Left cardiac atrium (tissue), 4 donors: ENCODE measurements around the gene CSNK2A2. TPM values are rescaled to one million over a fixed set of nuclear protein-coding genes. Genes with fewer than 3 reads are reported as not detected.

ENCODE experiments used
- ATAC-seq, 2 donors: fragments of 200-7000 bp; cut with Tn5 transposase; one replicate each; pipeline ENCODE4 v1.9.1; 2020; ENCODE audit warnings: mild to moderate bottlenecking in 2 of 2, moderate library complexity in 2 of 2
- DNase-seq: peaks from one replicate; pipeline ENCODE4 v3.0.0-alpha.2; 2020
- intact Hi-C, 2 donors: fragments of 100-400 bp; cut with DNase I; formaldehyde crosslinking; loops; one replicate each; pipeline versions ENCODE4 v1.14.1 to v1.15.1; 2022 to 2023
- total RNA-seq, 2 donors: library from RNA; stranded (reverse); fragmentation: NEBNext Ultra II Directional; extraction: Animal tissue kit (Norgen Biotek cat#: 25700); gene quantifications; one replicate each; pipeline ENCODE4 v1.2.1, GENCODE V29; 2021
- donor health status: DM: no; HTN: yes; CAD: no.
- donor health status: DM: no; HTN: yes; CAD: no; lungs with severe emphysema.
- donor health status: DM: yes; HTN: yes; CAD: no.
- donor health status: Dilated cardiomyopathy.

Gene CSNK2A2
- total RNA-seq, 2 donors from 2014 or later = 30.6 to 32.3 TPM

- DNase-seq (no peak), ATAC-seq (no peak)
- intact Hi-C loops = no loop called here
These were observed 42.1 kb downstream of the CSNK2A2 start for GRCh38 chr16:58155839-58156238.

GRCh38 chr16:58154345-58154744 lies 43.6 kb downstream of the CSNK2A2 start:
- intact Hi-C loops = no loop called here
- DNase-seq (no peak), ATAC-seq (no peak)

GRCh38 chr16:58152246-58152868 lies 45.5 kb downstream of the CSNK2A2 start:
- ATAC-seq = no peak
- no peak for DNase-seq
- intact Hi-C loops = no loop called here

- DNase-seq = no peak
- no peak for ATAC-seq
- intact Hi-C loops = no loop called here
These were observed 49.4 kb downstream of the CSNK2A2 start for GRCh38 chr16:58148526-58148925.

- DNase-seq (no peak), ATAC-seq (no peak)
- intact Hi-C loops = no loop called here
These were observed 49.8 kb downstream of the CSNK2A2 start for GRCh38 chr16:58148099-58148498.

- no peak for ATAC-seq
- no peak for DNase-seq
- intact Hi-C loops = no loop called here
These were observed 59.1 kb downstream of the CSNK2A2 start for GRCh38 chr16:58138852-58139251.

- DNase-seq = no peak
- no peak for ATAC-seq
- intact Hi-C loops = no loop called here
These were observed 60.3 kb downstream of the CSNK2A2 start for GRCh38 chr16:58137581-58137980.

GRCh38 chr16:58129097-58129936 lies 68.6 kb downstream of the CSNK2A2 start, which contains the start of gene CFAP20:
TSS of gene CFAP20 (minus strand) at chr16:58129381. CDS start at chr16:58129115, 266 bp downstream.
- intact Hi-C loops = no loop called here

GRCh38 chr16:58128711-58129096 lies 69.2 kb downstream of the CSNK2A2 start:
- intact Hi-C loops = no loop called here
- DNase-seq (peak; percentile 30), ATAC-seq (peak; percentile 7 to 8)

More at GRCh38 chr16:58129097-58129936, 68.6 kb downstream of the CSNK2A2 start, which contains the start of gene CFAP20:
- ATAC-seq (peak; percentile 96 to 97), DNase-seq (peak; percentile 99)

GRCh38 chr16:58128181-58128631 lies 69.7 kb downstream of the CSNK2A2 start:
- intact Hi-C loops = no loop called here
- DNase-seq = no peak
- ATAC-seq = no peak

GRCh38 chr16:58127634-58128033 lies 70.3 kb downstream of the CSNK2A2 start:
- ATAC-seq (no peak), DNase-seq (no peak)
- intact Hi-C loops = no loop called here

GRCh38 chr16:58127033-58127556 lies 70.8 kb downstream of the CSNK2A2 start:
- intact Hi-C loops = no loop called here
- no peak for DNase-seq

GRCh38 chr16:58126451-58126961 lies 71.4 kb downstream of the CSNK2A2 start:
- intact Hi-C loops = no loop called here
- no peak for ATAC-seq
- DNase-seq = no peak

More at GRCh38 chr16:58127033-58127556, 70.8 kb downstream of the CSNK2A2 start:
- ATAC-seq = no peak

- intact Hi-C loops = no loop called here
- no peak for DNase-seq
These were observed 72.0 kb downstream of the CSNK2A2 start for GRCh38 chr16:58125781-58126335.

GRCh38 chr16:58125041-58125440 lies 72.9 kb downstream of the CSNK2A2 start:
- DNase-seq (no peak), ATAC-seq (no peak)
- intact Hi-C loops = no loop called here

More at GRCh38 chr16:58125781-58126335, 72.0 kb downstream of the CSNK2A2 start:
- ATAC-seq = no peak

GRCh38 chr16:58124601-58124915 lies 73.3 kb downstream of the CSNK2A2 start:
- DNase-seq (no peak), ATAC-seq (no peak)
- intact Hi-C loops = no loop called here

- DNase-seq (no peak), ATAC-seq (no peak)
- intact Hi-C loops = no loop called here
These were observed 73.9 kb downstream of the CSNK2A2 start for GRCh38 chr16:58123896-58124600.

- intact Hi-C loops = loop anchor here (2.0 kb wide), 1 partner anchor 100 kb away; no protein-coding TSS in a partner anchor
- ATAC-seq = peak; percentile 4 to 8
- no peak for DNase-seq
These were observed 76.8 kb downstream of the CSNK2A2 start for GRCh38 chr16:58121132-58121531.

GRCh38 chr16:58120234-58120633 lies 77.7 kb downstream of the CSNK2A2 start:
- DNase-seq (no peak), ATAC-seq (no peak)
- intact Hi-C loops = loop anchor here (2.0 kb wide), 1 partner anchor 99 kb away; no protein-coding TSS in a partner anchor
